Mesendoderm (in vitro differentiated cells): ENCODE measurements around the gene ESYT1.
A peak's percentile ranks its signal among the peaks of the same experiment; 100 is the strongest.

Experiments
- DNase-seq: peaks from one replicate; pipeline ENCODE4 v3.0.0; 2013
- H2AK5ac ChIP-seq: 2 replicates; pipeline ENCODE4 v1.6.1; 2013; ENCODE audit warnings: low read length, inconsistent platforms
- H2BK120ac ChIP-seq: 2 replicates; pipeline ENCODE4 v1.6.1; 2013; ENCODE audit warnings: low read depth, mild to moderate bottlenecking, low read length, moderate library complexity, mixed read lengths
- H2BK15ac ChIP-seq: replicated peaks from 2 replicates; pipeline ENCODE4 v1.6.1; 2013; ENCODE audit warnings: low read depth, mild to moderate bottlenecking, moderate library complexity
- H2BK5ac ChIP-seq: 2 replicates; pipeline ENCODE4 v1.6.1; 2013; ENCODE audit warnings: low read length, inconsistent platforms
- H3K18ac ChIP-seq: 2 replicates; pipeline ENCODE4 v1.6.1; 2013; ENCODE audit warnings: mild to moderate bottlenecking, low read length, mixed read lengths
- H3K23ac ChIP-seq: one replicate; pipeline ENCODE4 v1.6.1; 2013; ENCODE audit warnings: low read length
- H3K27ac ChIP-seq: 2 replicates; pipeline ENCODE4 v1.5.1; 2013; ENCODE audit warnings: low read depth, mild to moderate bottlenecking, inconsistent platforms, low read length, moderate library complexity
- H3K27me3 ChIP-seq: 2 replicates; pipeline ENCODE4 v1.6.1; 2013; ENCODE audit warnings: low read length, control low read depth, mild to moderate bottlenecking, inconsistent platforms; ENCODE audit not compliant: insufficient read depth, poor library complexity
- H3K36me3 ChIP-seq: 2 replicates; pipeline ENCODE4 v1.6.1; 2013; ENCODE audit warnings: low read length, inconsistent platforms; ENCODE audit not compliant: control insufficient read depth, insufficient read depth
- H3K4ac ChIP-seq: one replicate; pipeline ENCODE4 v1.6.1; 2013; ENCODE audit warnings: low read depth, mild to moderate bottlenecking, low read length, moderate library complexity
- H3K4me1 ChIP-seq: 2 replicates; pipeline ENCODE4 v1.6.1; 2013; ENCODE audit warnings: low read depth, low read length, inconsistent platforms; ENCODE audit not compliant: control insufficient read depth
- H3K4me2 ChIP-seq: 2 replicates; pipeline ENCODE4 v1.6.1; 2013; ENCODE audit warnings: low read length
- H3K4me3 ChIP-seq: 2 replicates; pipeline ENCODE4 v1.5.1; 2013; ENCODE audit warnings: mild to moderate bottlenecking, low read length
- H3K56ac ChIP-seq: one replicate; pipeline ENCODE4 v1.6.1; 2013; ENCODE audit warnings: low read length
- H3K79me1 ChIP-seq: 2 replicates; pipeline ENCODE4 v1.6.1; 2013; ENCODE audit warnings: low read length, inconsistent platforms
- H3K79me2 ChIP-seq: 2 replicates; pipeline ENCODE4 v1.6.1; 2013; ENCODE audit warnings: mild to moderate bottlenecking, low read length; ENCODE audit not compliant: control insufficient read depth, insufficient read depth
- H3K9ac ChIP-seq: 2 replicates; pipeline ENCODE4 v1.6.1; 2013; ENCODE audit warnings: low read length, inconsistent platforms
- H4K5ac ChIP-seq: one replicate; pipeline ENCODE4 v1.6.1; 2013; ENCODE audit warnings: low read length
- H4K8ac ChIP-seq: one replicate; pipeline ENCODE4 v1.6.1; 2013; ENCODE audit warnings: low read depth, mild to moderate bottlenecking, control low read depth, low read length, moderate library complexity
- WGBS: extraction: QIAGEN DNeasy Blood & Tissue Kit; methylation state at CpG from one replicate; pipeline ENCODE4 v1.1.7; 2013; ENCODE audit warnings: low lambda C conversion rate, missing lambda C conversion rate; ENCODE audit not compliant: insufficient coverage; ENCODE audit errors: extremely low coverage; 5-methylcytosine and 5-hydroxymethylcytosine counted together

Gene ESYT1

DNA sequence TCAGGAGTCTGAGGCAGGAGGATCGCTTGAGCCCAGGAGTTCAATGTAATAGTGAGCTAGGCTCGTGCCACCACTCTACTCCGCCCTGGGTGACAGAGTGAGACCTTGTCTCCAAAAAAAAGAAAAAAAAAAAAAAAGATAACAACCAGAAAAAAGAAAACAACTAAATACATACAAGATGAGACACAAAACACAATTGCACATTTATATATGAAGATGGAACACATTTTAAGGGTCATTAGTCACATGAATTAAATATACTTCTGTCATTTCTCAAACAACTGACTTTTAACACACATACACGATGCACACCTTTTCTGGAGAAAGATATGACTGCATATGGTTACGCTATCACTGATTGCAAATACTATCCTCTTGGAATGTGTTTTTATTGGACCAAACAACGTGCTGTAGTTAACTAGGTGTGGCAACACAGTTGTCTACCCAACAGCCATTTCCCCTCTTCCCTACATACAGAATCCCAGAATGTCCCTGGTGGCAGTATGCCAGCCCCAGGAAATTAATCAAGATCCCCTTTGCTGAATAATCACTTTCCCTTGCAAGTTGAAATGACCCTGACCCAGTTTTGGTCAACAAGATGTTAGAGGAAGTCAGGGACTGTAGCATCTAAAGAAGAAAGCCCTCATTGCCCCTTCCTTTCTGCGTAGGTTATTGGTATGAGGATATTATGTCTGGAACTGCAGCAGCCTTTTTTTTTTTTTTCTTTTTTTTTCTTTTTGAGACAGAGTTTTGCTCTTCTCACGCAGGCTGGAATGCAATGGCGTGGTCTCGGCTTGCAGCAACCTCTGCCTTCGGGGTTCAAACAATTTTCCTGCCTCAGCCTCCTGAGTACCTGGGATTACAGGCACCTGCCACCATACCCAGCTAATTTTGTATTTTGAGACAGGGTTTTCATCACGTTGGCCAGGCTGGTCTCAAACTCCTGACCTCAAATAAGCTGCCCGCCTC lies 18.7 kb downstream of the ESYT1 start:
- no peak overlapping the region for H2BK15ac ChIP-seq
- H2AK5ac ChIP-seq, result no peak overlapping the region
- H3K4me3 ChIP-seq, result no peak overlapping the region
- H3K79me1 ChIP-seq, result no peaks in the 10 kb centered on the region
- no peak overlapping the region for H3K56ac ChIP-seq
- no peak overlapping the region for H3K4me2 ChIP-seq
- H2BK5ac ChIP-seq, result no peak overlapping the region
- no peak overlapping the region for H4K8ac ChIP-seq
- no peak for DNase-seq
- no peaks in the 10 kb centered on the region for H3K27me3 ChIP-seq
- peaks cover 11% of the 10 kb centered on the region for H3K36me3 ChIP-seq
- no peaks in the 10 kb centered on the region for H3K4me1 ChIP-seq
- H3K79me2 ChIP-seq, result no peaks in the 10 kb centered on the region
- no peak overlapping the region for H2BK120ac ChIP-seq
- no peak overlapping the region for H3K4ac ChIP-seq
- WGBS, result no CpG with 5 or more reads among the region's 13 CpGs
- no peak overlapping the region for H3K27ac ChIP-seq
- no peak overlapping the region for H3K9ac ChIP-seq
- H3K18ac ChIP-seq, result no peak overlapping the region
- no peak overlapping the region for H4K5ac ChIP-seq
- H3K23ac ChIP-seq, result no peak overlapping the region

DNA sequence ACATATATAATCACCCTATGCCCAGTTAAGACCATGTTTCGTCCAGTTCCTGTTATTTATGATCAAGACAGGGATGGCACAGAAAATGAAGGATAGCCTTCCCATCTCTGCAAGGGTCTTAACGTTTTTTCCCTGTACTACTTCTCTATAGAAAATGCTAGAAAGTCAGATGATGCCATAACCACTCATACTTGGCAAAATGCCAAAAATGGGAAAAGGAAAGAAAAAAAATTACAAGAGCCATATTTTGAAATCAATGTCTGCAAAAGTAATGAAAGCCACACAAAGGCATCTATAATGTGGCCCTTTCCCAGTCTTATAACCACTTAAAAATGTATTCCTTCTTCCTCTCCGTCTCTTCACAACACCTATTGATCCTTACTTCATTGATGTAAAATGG lies 22.5 kb downstream of the ESYT1 start:
- Histone ChIP-seq H3K27ac (no peak overlapping the region), H3K27me3 (no peaks in the 10 kb centered on the region), H2BK5ac (no peak overlapping the region), H2AK5ac (no peak overlapping the region), H3K4me2 (no peak overlapping the region), H3K18ac (no peak overlapping the region), H3K4me1 (peaks cover 5% of the 10 kb centered on the region), H2BK120ac (no peak overlapping the region), H3K56ac (no peak overlapping the region), H3K79me1 (peaks cover 4% of the 10 kb centered on the region), H4K5ac (no peak overlapping the region), H3K23ac (no peak overlapping the region), H3K4ac (no peak overlapping the region), H3K9ac (no peak overlapping the region), H4K8ac (no peak overlapping the region), H2BK15ac (no peak overlapping the region), H3K36me3 (no peaks in the 10 kb centered on the region), H3K4me3 (no peak overlapping the region), H3K79me2 (peaks cover 3% of the 10 kb centered on the region)
- WGBS, result no CpG with 5 or more reads among the region's 3 CpGs
- no peak for DNase-seq

- H3K18ac ChIP-seq, result peak overlapping the region; percentile 96
- peaks cover 4% of the 10 kb centered on the region for H3K79me1 ChIP-seq
- peak overlapping the region; percentile 71 for H3K4me2 ChIP-seq
- peak overlapping the region; percentile 71 for H3K56ac ChIP-seq
- no peak overlapping the region for H2BK120ac ChIP-seq
- H3K27ac ChIP-seq, result peak overlapping the region; percentile 52
- H2BK5ac ChIP-seq, result no peak overlapping the region
- peak overlapping the region; percentile 65 for H4K8ac ChIP-seq
- H3K4ac ChIP-seq, result peak overlapping the region; percentile 96
- H3K23ac ChIP-seq, result no peak overlapping the region
- no peak overlapping the region for H4K5ac ChIP-seq
- WGBS, result no CpG with 5 or more reads among the region's 12 CpGs
- H2AK5ac ChIP-seq, result no peak overlapping the region
- peak overlapping the region; percentile 67 for H3K9ac ChIP-seq
- H3K4me1 ChIP-seq, result peaks cover 5% of the 10 kb centered on the region
- H3K79me2 ChIP-seq, result peaks cover 3% of the 10 kb centered on the region
- H3K27me3 ChIP-seq, result no peaks in the 10 kb centered on the region
- no peaks in the 10 kb centered on the region for H3K36me3 ChIP-seq
- DNase-seq, result peak; percentile 84
- H3K4me3 ChIP-seq, result peak overlapping the region; percentile 61
- no peak overlapping the region for H2BK15ac ChIP-seq
These were observed 23.6 kb downstream of the ESYT1 start for GRCh38 chr12:56151672-56152131.

DNA sequence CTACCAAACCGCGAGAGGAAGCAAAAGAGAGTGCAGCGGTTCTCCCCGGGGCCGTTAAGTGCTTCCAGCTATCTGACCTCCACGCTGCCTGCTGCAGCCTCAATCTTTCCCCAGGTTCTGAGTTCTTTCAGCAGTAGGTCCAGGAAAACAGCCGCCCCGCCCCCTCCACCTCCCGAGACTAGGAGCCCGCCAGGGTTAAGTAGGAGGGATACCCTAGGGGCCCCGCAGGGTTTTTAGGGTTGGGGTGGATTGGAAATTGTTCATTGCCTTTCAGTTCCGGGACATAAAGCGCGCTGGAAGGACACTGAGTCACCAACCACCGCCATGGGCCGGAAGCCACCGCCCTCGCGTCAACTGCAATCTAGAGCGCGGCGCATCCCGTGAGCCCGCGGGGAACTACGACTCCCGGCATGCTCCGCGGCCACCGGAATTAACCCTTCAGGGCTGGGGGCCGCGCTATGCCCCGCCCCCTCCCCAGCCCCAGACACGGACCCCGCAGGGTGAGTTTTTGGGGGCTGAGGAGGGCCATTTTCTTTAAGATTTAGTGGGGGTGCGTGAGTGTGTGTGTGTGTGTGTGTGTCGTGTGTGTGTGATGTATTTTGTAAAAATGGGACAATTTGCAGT lies 24.2 kb downstream of the ESYT1 start, which contains the start of gene MYL6B:
Gene MYL6B (plus strand): TSS at position 456 of the 624 bp plus-strand sequence. CDS start 1,332 bp downstream, outside the sequence.
- peak; percentile 94 for DNase-seq
- Histone ChIP-seq H3K23ac (no peak within 1 kb of the TSS), H3K27ac (peak within 1 kb of the TSS; percentile 52), H3K79me1 (peaks cover 4% of the 10 kb centered on the region), H3K4me3 (peak within 1 kb of the TSS; percentile 63), H2BK5ac (no peak within 1 kb of the TSS), H4K5ac (no peak within 1 kb of the TSS), H3K27me3 (no peaks in the 10 kb centered on the region), H3K4me2 (peak within 1 kb of the TSS; percentile 71), H3K79me2 (peaks cover 3% of the 10 kb centered on the region), H2BK120ac (no peak within 1 kb of the TSS), H3K18ac (peak within 1 kb of the TSS; percentile 96), H2AK5ac (peak within 1 kb of the TSS; percentile 17), H4K8ac (peak within 1 kb of the TSS; percentile 65), H3K9ac (peak within 1 kb of the TSS; percentile 79), H3K56ac (peak within 1 kb of the TSS; percentile 91), H2BK15ac (no peak within 1 kb of the TSS), H3K4me1 (peaks cover 5% of the 10 kb centered on the region), H3K4ac (peak within 1 kb of the TSS; percentile 96), H3K36me3 (no peaks in the 10 kb centered on the region)
- no CpG with 5 or more reads among the region's 37 CpGs for WGBS

GRCh38 chr12:56152756-56153677 lies 24.9 kb downstream of the ESYT1 start:
- no peak overlapping the region for H3K27ac ChIP-seq
- DNase-seq, result no peak

More at GRCh38 chr12:56152756-56153677, 24.9 kb downstream of the ESYT1 start:
- Histone ChIP-seq H2BK15ac (no peak overlapping the region), H3K79me1 (peaks cover 4% of the 10 kb centered on the region), H2BK120ac (no peak overlapping the region), H3K36me3 (no peaks in the 10 kb centered on the region), H3K4me3 (peak overlapping the region; percentile 63), H2BK5ac (no peak overlapping the region), H3K23ac (no peak overlapping the region), H3K4ac (peak overlapping the region; percentile 19), H3K18ac (peak overlapping the region; percentile 39), H3K4me1 (peaks cover 5% of the 10 kb centered on the region), H3K9ac (peak overlapping the region; percentile 79), H4K8ac (no peak overlapping the region), H4K5ac (no peak overlapping the region), H2AK5ac (peak overlapping the region; percentile 17), H3K27me3 (no peaks in the 10 kb centered on the region), H3K56ac (peak overlapping the region; percentile 91), H3K4me2 (peak overlapping the region; percentile 33), H3K79me2 (peaks cover 3% of the 10 kb centered on the region)
- WGBS, result no CpG with 5 or more reads among the region's 8 CpGs
